ENCODE measurements around the gene CIAO3.
A peak's percentile ranks its signal among the peaks of the same experiment; 100 is the strongest.

Gene CIAO3

DNA sequence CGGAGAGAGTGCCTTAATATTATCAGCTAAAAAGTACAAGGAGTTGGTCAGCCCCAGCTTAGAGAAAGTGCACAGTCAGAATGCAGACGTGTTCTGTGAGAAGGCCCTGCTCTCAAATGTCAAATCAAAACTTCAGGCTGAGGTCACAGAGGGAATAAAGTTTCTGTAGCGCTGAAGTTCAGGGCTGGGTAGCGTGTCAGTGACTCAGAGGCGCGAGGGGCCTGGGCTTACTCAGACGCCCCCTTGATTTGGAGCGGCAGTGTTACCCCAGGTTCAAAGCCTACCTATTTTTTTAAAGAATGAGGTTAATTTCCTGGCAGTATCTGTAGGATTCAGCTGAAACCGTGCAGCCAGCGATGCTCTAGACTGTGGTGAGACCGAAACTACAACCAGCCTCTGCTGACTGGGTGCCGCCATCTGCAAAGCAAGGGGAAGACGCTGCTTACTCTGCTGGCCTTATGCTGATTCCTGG, 4.8 kb downstream of the CIAO3 start:
- peak in 1 of 2 donors; percentile 68 for DNase-seq (ENCODE audit: low read depth in 2 of 2)

DNA sequence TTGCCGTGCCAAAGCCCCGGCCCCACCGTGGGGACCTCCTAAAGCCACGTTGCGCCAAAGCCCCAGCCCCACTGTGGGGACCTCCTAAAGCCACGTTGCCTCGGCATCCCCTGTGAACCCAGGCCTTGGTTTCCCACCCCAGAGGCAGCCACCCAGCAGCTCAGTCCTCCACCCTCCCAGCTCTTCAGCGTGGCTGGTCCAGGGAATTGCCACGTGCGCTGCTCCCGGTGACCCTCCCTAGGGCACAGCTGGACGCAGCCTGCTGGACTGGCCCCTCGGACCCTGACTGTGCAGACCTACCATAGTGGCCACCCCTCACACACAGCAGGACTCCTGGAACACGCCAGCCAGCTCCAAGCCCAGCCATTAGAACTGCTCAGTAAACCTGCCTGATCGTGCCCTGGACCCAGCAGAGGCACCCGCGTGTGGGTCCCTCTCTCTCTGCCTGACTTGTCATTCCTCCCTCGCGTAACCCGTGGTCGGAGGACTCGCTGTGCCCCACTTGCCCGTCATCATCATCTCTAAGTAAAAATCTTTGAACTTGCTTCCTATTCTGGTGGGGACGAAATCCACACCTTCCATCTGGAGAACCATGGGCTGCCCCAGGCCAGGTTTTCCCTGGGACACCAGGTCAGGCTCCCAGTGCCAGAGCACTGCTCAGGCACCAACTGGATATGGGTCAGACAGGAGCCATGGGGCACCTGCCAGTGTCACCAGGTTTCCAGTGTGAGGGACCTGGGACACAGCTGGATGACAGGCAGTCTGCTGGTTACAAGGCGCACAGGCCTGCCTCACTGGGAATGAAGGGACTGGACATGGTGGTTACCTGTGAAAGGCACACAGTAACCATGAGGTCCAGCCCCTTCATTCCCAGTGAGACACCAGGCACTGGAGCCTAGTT, 5.6 kb downstream of the CIAO3 start:
- no peak for DNase-seq (ENCODE audit: low read depth in 2 of 2)

- no peak for DNase-seq (ENCODE audit: low read depth in 2 of 2)
Observed at GRCh38 chr16:734208-734980, 6.4 kb downstream of the CIAO3 start.

GRCh38 chr16:733382-734207, 7.2 kb downstream of the CIAO3 start:
- DNase-seq (ENCODE audit: low read depth in 2 of 2): no peak

DNA sequence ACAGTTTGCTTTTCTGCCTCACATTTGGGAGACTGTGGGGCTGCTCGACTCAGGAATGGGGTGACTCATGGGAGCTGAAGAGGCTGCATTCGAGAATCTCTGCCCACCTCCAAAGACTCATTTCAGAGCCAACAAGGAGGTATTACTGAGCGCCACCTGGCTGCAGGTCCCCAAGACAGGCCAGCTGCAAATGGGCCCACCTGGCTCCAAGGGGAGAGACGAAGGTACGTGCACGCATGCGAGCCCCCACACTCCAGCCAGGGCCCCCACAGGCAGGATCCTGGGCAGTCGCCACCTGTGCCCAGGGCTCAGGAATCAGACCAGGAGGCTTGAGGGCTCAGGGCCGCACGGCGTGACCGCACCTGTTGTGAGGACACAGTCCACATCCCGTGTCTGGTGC, 7.9 kb downstream of the CIAO3 start:
- DNase-seq (ENCODE audit: low read depth in 2 of 2): no peak

DNA sequence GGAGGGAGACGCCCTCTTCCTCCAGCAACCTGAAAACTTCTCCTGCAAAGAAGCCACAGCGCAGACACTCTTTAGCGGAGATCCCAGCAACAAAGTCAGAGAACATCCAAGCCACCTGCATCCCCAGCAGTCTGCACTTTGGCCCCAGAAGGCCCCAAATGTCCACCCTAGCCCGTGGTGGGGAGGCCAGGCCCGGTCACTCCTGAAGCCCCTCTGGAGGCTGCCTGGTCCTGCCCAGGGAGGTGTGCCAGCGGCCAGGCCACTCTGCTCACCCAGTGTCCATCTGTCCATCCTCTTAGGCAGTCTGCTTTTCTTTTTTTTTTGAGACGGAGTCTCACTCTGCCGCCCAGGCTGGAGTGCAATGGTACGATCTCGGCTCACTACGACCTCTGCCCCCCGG, 8.5 kb downstream of the CIAO3 start:
- no peak for DNase-seq (ENCODE audit: low read depth in 2 of 2)

GRCh38 chr16:730666-731509, 9.9 kb downstream of the CIAO3 start:
- DNase-seq (ENCODE audit: low read depth in 2 of 2): no peak

DNA sequence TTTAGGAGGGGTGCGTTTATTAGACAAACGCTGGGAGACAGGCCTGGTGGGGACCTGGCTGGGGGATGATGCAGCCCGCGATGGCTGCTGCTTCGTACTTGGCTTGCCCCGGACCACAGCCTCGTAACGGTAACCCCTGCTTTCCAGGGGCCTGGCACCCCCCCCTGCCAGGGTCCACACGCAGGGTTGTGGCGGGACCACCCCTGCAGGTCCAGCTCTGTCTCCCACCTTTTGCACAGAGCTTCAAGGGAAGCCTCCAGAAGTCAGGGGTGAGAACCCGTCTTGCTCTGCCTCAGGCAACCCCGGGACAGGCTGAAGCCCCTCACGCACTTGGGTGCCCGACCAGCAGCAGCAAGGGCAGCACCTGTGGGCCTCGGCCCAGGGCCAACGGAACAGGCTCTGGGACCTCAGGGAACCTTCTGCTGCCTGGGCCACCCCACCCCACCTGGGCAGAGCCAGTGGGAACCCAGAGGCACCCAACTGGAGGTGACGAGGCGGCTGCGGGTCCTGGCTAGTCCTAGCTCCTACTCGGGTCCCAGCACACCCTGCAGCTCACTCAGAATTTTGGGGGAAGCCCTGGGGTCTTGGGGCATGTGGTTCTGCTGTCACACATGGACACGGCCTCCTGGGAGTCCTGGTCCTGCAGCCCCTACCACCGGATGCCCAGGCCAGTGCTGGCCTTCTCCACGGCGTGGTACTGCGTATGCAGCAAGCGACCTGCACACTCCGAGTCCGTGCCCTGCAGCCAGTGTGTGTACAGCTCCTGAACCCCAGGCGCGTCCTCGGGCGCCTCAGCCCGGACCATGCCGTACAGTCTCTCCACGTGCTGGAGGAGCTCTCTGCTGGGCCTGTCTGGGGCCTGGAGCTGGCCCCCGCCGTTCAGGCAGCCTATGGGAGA, 10.8 kb downstream of the CIAO3 start:
- no peak for DNase-seq (ENCODE audit: low read depth in 2 of 2)

DNA sequence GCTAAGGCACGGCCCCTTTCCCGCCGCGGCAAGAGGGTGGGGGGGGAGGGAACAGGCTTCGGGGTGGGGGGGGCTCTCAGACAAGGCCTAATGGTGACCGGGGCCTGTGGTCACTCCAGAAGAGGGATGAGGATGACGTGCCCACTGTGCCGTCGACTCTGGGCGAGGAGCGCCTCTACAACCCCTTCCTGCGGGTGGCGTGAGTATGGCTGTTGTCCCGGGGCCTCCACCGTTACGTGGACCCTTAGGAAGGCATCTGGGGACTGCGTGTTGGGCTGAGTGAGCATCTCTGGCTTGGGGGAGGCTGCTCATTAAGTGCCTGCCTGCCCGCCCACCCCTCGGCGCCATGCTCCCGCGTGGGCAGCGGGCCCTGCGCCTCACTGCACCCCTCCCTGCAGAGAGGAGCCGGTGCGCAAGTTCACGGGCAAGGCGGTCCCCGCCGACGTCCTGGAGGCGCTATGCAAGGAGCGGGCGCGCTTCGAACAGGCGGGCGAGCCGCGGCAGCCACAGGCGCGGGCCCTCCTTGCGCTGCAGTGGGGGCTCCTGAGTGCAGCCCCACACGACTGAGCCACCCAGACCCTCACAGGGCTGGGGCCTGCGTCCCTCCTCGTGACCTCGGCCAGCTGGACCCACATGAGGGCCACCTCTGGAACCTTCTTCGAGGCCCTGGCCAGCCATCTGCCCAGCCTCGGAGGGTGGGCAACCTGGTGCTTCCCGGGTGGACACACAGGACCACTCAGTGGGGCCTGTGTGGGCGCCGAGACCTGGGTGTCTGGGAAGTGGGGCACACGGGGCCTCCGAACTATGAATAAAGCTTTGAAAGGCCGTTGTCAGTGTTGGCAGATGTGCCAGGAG, 11.7 kb downstream of the CIAO3 start:
- no peak for DNase-seq (ENCODE audit: low read depth in 2 of 2)

- peak in 1 of 2 donors; percentile 50 for DNase-seq (ENCODE audit: low read depth in 2 of 2)
Observed at GRCh38 chr16:728131-728889, 12.5 kb downstream of the CIAO3 start.

DNA sequence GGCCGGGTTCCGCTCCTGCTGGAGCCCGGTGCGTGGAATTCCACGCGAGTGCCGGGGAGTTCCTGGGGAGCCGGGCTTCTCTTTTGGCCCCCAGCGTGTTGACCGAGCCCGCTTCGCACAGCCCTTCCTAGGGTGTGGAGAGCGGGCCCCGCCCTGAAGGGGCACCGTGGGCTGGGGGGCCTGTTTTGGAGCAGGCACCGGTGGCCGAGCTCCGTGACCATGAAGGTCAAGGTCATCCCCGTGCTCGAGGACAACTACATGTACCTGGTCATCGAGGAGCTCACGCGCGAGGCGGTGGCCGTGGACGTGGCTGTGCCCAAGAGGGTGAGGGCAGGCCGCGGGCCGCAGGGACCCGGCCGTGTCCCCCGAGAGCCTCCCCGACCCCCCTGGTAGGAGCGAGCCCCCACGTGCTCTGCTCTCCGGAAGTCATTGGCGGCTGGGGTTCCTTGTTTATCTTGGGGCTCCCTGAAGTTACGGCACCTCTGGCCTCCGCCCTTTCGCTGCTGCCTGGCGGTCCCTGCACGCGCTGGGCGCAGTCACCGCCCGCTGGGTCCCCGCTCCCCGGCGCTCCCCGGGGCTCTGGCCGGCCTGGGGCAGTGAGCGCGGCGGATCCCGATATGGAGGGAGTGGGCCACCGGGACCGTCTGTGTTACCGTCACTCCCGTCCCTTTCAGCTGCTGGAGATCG, 13.4 kb downstream of the CIAO3 start:
- no peak for DNase-seq (ENCODE audit: low read depth in 2 of 2)

GRCh38 chr16:726438-727290, 14.1 kb downstream of the CIAO3 start, which contains the start of the genes CCDC78 and HAGHL:
Gene CCDC78, minus strand, starts transcription at chr16:726443. Its CDS starts 76 bp downstream, at chr16:726367.
Gene HAGHL, plus strand, starts transcription at chr16:727106. Its CDS starts 404 bp downstream, at chr16:727510.
- DNase-seq (ENCODE audit: low read depth in 2 of 2): no peak

DNA sequence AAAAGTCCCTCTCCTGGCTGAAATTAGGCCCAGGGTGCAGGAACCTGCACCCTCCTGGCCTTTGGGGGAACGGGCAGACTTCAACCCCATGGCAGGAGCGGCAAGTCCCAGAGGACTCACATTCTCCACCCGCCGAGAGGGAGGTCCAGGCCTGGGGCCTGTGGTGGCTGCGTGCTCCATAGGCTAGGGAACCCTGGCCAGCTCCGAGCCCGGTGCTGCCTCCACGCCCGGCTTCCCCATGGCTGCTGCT, 14.7 kb downstream of the CIAO3 start:
- DNase-seq (ENCODE audit: low read depth in 2 of 2): no peak

DNA sequence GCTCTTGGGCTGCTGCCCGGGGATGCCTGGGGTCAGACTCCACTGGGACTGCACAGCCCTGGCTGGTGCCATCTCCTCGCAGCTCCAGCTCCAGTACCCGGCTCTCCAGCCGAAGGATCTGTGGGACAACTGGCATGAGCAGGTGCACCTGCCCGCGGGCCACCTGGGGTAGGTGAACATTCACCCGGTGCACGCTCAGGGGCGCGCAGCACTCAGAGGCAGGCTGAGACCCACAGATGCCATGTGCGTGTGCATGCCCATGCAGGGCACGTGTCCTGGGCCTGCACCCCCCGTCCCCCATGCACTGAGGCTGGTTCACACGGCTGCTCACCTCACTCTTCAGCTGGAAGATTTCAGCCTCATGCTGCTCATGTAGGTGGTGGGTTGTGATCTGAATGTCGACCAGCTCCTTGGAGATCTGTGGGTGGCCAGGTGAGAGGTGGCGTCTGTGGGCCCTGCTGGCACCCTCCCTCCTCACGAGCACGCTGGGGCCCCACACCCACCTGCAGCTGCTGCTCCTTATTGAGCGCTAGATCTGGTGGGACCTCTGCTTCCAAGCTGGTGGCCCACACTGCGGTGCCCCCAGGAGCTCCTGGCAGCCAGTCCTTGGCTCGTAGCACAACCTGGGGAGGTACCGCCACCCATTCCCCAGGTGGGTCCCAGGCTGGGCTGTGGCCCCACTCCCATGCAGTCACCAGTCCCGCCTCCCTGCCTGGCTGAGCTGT, 15.2 kb downstream of the CIAO3 start:
- DNase-seq (ENCODE audit: low read depth in 2 of 2): no peak

- DNase-seq (ENCODE audit: low read depth in 2 of 2): no peak
Observed at GRCh38 chr16:725041-725376, 15.8 kb downstream of the CIAO3 start.
